Measurements from ENCODE around the gene HRH4.

DNA sequence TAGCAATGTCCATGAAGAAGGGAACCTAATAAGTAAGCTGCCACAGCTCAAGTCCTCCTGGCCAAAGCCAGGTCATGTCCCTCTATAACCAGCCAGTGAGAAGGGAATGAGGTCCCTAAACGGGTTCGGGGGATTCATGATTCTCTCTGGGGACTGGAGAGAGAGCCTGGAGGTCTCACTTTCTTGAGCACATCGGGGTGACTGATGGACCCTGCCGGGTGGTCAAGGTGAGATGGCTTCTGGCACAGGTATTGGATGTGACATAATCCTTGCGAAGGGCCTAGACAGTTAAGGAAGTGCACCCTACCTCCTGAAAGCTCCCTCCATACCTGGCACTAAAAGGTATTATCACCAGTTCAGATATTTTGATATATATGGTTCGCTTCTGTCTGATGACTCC lies 45.7 kb downstream of the HRH4 start:
- TF ChIP-seq, protein P1, sequence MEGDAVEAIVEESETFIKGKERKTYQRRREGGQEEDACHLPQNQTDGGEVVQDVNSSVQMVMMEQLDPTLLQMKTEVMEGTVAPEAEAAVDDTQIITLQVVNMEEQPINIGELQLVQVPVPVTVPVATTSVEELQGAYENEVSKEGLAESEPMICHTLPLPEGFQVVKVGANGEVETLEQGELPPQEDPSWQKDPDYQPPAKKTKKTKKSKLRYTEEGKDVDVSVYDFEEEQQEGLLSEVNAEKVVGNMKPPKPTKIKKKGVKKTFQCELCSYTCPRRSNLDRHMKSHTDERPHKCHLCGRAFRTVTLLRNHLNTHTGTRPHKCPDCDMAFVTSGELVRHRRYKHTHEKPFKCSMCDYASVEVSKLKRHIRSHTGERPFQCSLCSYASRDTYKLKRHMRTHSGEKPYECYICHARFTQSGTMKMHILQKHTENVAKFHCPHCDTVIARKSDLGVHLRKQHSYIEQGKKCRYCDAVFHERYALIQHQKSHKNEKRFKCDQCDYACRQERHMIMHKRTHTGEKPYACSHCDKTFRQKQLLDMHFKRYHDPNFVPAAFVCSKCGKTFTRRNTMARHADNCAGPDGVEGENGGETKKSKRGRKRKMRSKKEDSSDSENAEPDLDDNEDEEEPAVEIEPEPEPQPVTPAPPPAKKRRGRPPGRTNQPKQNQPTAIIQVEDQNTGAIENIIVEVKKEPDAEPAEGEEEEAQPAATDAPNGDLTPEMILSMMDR (IDR thresholded peaks at IDR 0.05), result no peak
- no peak for TF ChIP-seq POLR2A (IDR thresholded peaks at IDR 0.05)
